Ishikawa (cell line): Measurements from ENCODE around the gene IL9R.

ENCODE experiments used
- CEBPB ChIP-seq: IDR thresholded peaks from 2 replicates; pipeline ENCODE4 v1.6.1; 2012
- CREB1 ChIP-seq: IDR thresholded peaks from 2 replicates; pipeline ENCODE4 v1.6.1; 2012; ENCODE audit warnings: low read depth
- EGR1 ChIP-seq: IDR thresholded peaks from 2 replicates; pipeline ENCODE4 v1.6.1; 2012
- EP300 ChIP-seq: IDR thresholded peaks from 2 replicates; pipeline ENCODE4 v1.6.1; 2012; ENCODE audit warnings: borderline replicate concordance
- FOXM1 ChIP-seq: IDR thresholded peaks from 2 replicates; pipeline ENCODE4 v1.6.1; 2012; ENCODE audit warnings: low read depth, borderline replicate concordance
- MAX ChIP-seq: IDR thresholded peaks from 2 replicates; pipeline ENCODE4 v1.6.1; 2012
- NFIC ChIP-seq: IDR thresholded peaks from 2 replicates; pipeline ENCODE4 v1.6.1; 2012
- RAD21 ChIP-seq: IDR thresholded peaks from 2 replicates; pipeline ENCODE4 v1.6.1; 2012; ENCODE audit warnings: low read depth
- TAF1 ChIP-seq: IDR thresholded peaks from 2 replicates; pipeline ENCODE4 v1.6.1; 2012; ENCODE audit warnings: low read depth, mild to moderate bottlenecking
- TCF12 ChIP-seq: IDR thresholded peaks from 2 replicates; pipeline ENCODE4 v1.6.1; 2012; ENCODE audit warnings: low read depth
- TEAD4 ChIP-seq: IDR thresholded peaks from 2 replicates; pipeline ENCODE4 v1.6.1; 2012
- USF1 ChIP-seq: IDR thresholded peaks from 2 replicates; pipeline ENCODE4 v1.6.1; 2012
- YY1 ChIP-seq: IDR thresholded peaks from 2 replicates; pipeline ENCODE4 v1.6.1; 2012; ENCODE audit warnings: low read depth
- ZBTB7A ChIP-seq: IDR thresholded peaks from 2 replicates; pipeline ENCODE4 v1.6.1; 2012; ENCODE audit warnings: low read depth
- TF ChIP-seq, protein P1 (sequence below): IDR thresholded peaks from 2 replicates; pipeline ENCODE4 v1.6.1; 2012; ENCODE audit warnings: low read depth, mild to moderate bottlenecking

Gene IL9R

DNA sequence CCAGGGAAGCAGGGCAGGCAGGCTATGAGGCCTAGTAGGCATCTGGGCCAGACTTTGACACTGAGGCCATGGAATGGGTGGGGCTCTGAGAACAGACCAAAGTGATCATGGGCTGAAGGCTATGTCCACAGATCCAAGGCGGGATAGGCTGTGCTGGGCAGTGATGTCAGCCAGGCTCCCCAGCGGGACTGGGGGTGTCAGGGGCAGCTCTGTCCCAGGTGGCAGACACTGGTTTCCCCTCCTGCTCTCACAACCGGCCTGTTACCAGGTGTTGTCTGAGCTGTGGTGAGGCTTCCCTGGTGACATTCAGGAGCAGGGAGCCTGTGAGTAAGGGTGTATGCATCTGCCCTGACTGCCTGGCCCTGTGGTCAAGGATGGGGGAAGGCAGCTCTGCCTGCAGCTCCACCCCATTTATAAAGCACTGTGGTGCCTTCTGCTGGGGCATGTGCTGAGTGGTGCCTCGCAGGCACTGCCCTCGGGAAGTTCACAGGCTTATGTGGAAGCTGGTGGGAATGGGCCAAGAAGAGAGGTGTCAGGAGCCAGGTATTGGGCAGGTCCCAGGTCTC lies 2.9 kb downstream of the IL9R start:
- TF ChIP-seq MAX (no peak), EP300 (no peak), NFIC (no peak)

DNA sequence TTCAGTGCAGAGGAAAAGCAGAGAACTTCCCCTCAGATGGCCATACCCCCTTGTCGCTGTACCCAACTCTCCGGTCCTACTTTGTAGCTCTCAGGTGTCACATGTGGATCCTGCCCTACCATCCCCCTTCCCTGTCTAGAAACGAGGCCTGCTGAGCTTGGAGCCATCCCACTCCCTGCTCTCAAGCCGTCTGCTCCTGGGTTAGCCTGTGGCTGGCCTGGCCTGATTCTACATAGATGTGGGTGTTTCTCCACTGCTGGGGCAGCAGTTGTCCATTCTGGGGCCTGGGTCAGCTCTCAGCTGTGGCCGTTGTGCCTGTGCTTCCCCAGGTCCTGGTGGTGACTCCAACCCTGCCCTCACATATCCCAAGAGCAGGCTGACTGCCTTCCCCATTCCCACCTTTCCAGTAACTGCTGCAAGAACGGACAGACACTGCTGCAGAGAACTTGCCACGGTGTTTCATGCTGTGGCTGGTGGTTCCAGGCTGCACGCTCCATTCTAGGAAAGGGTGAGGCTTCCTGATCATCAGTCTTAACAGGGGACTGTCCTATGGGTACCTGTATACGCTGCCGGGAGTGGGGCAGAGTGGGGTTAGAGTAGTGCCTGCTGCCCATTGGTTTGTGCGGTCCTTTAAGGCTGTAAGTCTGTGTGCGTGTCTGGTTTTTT lies 3.6 kb downstream of the IL9R start:
- no peak for TF ChIP-seq ZBTB7A
- no peak for TF ChIP-seq YY1
- no peak for TF ChIP-seq RAD21
- no peak for TF ChIP-seq TEAD4
- TF ChIP-seq CEBPB, result no peak
- no peak for TF ChIP-seq FOXM1
- TF ChIP-seq, protein P1, sequence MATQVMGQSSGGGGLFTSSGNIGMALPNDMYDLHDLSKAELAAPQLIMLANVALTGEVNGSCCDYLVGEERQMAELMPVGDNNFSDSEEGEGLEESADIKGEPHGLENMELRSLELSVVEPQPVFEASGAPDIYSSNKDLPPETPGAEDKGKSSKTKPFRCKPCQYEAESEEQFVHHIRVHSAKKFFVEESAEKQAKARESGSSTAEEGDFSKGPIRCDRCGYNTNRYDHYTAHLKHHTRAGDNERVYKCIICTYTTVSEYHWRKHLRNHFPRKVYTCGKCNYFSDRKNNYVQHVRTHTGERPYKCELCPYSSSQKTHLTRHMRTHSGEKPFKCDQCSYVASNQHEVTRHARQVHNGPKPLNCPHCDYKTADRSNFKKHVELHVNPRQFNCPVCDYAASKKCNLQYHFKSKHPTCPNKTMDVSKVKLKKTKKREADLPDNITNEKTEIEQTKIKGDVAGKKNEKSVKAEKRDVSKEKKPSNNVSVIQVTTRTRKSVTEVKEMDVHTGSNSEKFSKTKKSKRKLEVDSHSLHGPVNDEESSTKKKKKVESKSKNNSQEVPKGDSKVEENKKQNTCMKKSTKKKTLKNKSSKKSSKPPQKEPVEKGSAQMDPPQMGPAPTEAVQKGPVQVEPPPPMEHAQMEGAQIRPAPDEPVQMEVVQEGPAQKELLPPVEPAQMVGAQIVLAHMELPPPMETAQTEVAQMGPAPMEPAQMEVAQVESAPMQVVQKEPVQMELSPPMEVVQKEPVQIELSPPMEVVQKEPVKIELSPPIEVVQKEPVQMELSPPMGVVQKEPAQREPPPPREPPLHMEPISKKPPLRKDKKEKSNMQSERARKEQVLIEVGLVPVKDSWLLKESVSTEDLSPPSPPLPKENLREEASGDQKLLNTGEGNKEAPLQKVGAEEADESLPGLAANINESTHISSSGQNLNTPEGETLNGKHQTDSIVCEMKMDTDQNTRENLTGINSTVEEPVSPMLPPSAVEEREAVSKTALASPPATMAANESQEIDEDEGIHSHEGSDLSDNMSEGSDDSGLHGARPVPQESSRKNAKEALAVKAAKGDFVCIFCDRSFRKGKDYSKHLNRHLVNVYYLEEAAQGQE, result no peak
- TF ChIP-seq CREB1, result no peak
- TF ChIP-seq NFIC, result no peak
- TF ChIP-seq EGR1, result no peak
- no peak for TF ChIP-seq USF1
- no peak for TF ChIP-seq EP300

GRCh38 chrX:156001667-156002021 lies 4.1 kb downstream of the IL9R start:
- TF ChIP-seq TCF12 (no peak), MAX (no peak), NFIC (no peak), EP300 (no peak), FOXM1 (no peak), ZBTB7A (no peak), CREB1 (no peak), USF1 (no peak), EGR1 (no peak), YY1 (no peak), CEBPB (no peak), TAF1 (no peak), TEAD4 (no peak), RAD21 (no peak)
- TF ChIP-seq, protein P1, result no peak

DNA sequence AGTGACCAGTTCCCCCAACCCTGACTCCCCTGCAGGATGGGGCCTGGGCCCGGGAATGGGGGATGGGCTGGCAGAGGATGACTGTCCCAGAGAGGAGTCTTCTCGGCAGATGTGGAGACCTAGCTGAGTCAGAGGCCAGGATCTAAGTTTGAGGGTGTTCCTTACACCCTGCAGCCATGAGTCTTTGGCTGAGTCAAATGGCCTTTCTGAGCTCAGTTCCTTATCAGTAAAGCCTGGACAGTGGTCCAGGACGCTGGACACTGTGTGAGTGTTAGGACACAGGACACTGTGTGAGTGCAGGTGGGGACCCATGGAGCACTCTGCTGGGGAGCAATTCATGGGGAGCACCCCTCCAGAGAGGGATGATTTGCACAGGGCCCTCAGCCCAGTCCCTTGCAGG lies 5.0 kb downstream of the IL9R start:
- no peak for TF ChIP-seq TEAD4
- TF ChIP-seq TCF12, result no peak
- TF ChIP-seq USF1, result no peak

DNA sequence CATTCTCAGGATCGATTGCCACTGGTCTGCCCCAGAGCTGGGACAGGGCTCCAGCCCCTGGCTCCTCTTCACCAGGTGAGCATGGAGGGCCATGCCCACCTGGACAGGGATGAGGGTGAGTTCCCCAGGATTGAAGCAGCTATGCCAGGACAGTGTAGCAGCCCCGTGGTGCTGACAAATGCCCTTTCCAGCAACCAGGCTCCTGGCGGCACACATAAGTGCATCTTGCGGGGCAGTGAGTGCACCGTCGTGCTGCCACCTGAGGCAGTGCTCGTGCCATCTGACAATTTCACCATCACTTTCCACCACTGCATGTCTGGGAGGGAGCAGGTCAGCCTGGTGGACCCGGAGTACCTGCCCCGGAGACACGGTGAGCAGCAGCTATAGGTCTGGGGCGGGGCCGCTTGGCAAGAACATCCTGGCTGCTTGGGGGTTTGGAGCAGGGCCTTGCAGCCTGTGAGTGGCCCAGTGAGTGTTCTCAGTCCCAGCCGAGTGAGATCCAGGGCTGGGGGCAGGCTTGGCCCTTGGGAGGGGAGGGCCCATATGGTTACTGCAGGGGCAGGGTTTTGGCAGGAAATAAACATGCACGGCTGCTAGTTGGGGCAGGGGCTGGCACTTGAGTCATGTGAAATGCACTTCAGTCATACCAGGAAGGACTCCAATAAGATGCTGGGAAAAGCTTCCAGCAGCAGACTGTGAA lies 6.1 kb downstream of the IL9R start:
- TF ChIP-seq, protein P1, result no peak
- TF ChIP-seq EGR1 (no peak), USF1 (no peak), CREB1 (no peak), YY1 (no peak), RAD21 (no peak), TCF12 (no peak), FOXM1 (no peak), NFIC (no peak), CEBPB (no peak), TEAD4 (no peak), MAX (no peak), ZBTB7A (no peak), EP300 (no peak), TAF1 (no peak)
